ENCODE measurements around the gene BCL2. TPM values are rescaled to one million over a fixed set of nuclear protein-coding genes. Genes with fewer than 3 reads are reported as not detected.

Gene BCL2
- total RNA-seq, 1 experiment from 2014 or later: 1.3 TPM

DNA sequence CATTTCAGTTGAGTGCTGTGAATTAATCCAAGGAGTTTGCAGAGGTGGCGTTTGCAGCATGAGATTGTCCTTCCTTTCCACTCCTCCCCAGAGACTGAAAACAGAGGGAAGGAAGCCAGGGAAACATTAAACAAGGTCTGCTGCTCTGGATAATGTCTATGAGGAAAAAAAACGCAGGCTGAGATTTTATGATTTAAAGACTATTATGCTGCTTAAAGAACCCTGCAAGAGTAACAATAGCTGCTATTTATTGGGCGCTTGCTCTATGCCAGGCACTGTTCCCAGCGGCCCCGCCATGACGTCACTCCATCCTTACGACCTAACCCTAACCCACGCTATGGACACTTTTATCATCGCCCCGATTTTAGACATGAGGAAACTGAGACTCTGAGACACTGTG is 222.4 kb downstream of the BCL2 start:
- no peaks in the 10 kb centered on the region for H3K27me3 ChIP-seq (ENCODE audit: insufficient read depth, low read length)
- no peak overlapping the region for H4K5ac ChIP-seq (ENCODE audit: insufficient read length, low read depth, low read length)
- DNase-seq: no peak
- H3T11ph ChIP-seq (ENCODE audit: low read length): no peak overlapping the region
- H3K9me3 ChIP-seq (ENCODE audit: control insufficient read depth, low read depth, low read length): no peaks in the 10 kb centered on the region
- H3K27ac ChIP-seq (ENCODE audit: insufficient read length, low read depth, low read length): no peak overlapping the region
- H4K8ac ChIP-seq (replicated peaks; ENCODE audit: insufficient read length, low read depth, low read length): no peak overlapping the region
- Mint-ChIP-seq H3K27me3 (ENCODE audit: low read depth) (no peaks in the 10 kb centered on the region), H3K36me3 (ENCODE audit: insufficient read depth in 1 of 3, low read depth in 3 of 3) (no peaks in the 10 kb centered on the region; a peak in 1 of 7 replicates), H3K27ac (no peak overlapping the region), H3K4me1 (peaks cover 0 to 8% of the 10 kb centered on the region in 2 experiments; a peak in 3 of 4 replicates), H3K9me3 (no peaks in the 10 kb centered on the region), H3K4me3 (no peak overlapping the region)
- H3K23ac ChIP-seq (ENCODE audit: insufficient read length, low read depth, low read length): no peak overlapping the region
- H2BK20ac ChIP-seq (ENCODE audit: low read depth, low read length, poor library complexity, severe bottlenecking): no peak overlapping the region
- no peaks in the 10 kb centered on the region for H3K4me1 ChIP-seq (ENCODE audit: insufficient read depth, low read length)
- no peaks in the 10 kb centered on the region for H3K23me2 ChIP-seq (ENCODE audit: insufficient read length, low read depth, low read length, poor library complexity, severe bottlenecking)
- no peak overlapping the region for H3K18ac ChIP-seq (ENCODE audit: insufficient read length, low read depth, low read length)
- no peak overlapping the region for H2BK5ac ChIP-seq (ENCODE audit: insufficient read length, low read length)
- no peak overlapping the region for H3K4ac ChIP-seq (ENCODE audit: low read depth, low read length)
- WGBS (ENCODE audit: extremely low coverage, insufficient read length, low lambda C conversion rate): no CpG with 5 or more reads among the region's 10 CpGs
- no peak overlapping the region for H2BK120ac ChIP-seq (ENCODE audit: low read depth, low read length, poor library complexity, severe bottlenecking)
- H2AK5ac ChIP-seq (ENCODE audit: insufficient read length, low read length): no peak overlapping the region
- H2BK12ac ChIP-seq (ENCODE audit: insufficient read length, low read depth, low read length): no peak overlapping the region
- no peak overlapping the region for H2AFZ ChIP-seq (ENCODE audit: low read length)
- no peak overlapping the region for H2BK15ac ChIP-seq (ENCODE audit: low read depth, low read length)
- TF ChIP-seq, protein P1, sequence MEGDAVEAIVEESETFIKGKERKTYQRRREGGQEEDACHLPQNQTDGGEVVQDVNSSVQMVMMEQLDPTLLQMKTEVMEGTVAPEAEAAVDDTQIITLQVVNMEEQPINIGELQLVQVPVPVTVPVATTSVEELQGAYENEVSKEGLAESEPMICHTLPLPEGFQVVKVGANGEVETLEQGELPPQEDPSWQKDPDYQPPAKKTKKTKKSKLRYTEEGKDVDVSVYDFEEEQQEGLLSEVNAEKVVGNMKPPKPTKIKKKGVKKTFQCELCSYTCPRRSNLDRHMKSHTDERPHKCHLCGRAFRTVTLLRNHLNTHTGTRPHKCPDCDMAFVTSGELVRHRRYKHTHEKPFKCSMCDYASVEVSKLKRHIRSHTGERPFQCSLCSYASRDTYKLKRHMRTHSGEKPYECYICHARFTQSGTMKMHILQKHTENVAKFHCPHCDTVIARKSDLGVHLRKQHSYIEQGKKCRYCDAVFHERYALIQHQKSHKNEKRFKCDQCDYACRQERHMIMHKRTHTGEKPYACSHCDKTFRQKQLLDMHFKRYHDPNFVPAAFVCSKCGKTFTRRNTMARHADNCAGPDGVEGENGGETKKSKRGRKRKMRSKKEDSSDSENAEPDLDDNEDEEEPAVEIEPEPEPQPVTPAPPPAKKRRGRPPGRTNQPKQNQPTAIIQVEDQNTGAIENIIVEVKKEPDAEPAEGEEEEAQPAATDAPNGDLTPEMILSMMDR (conservative IDR thresholded peaks at IDR 0.05): no peak
- no peaks in the 10 kb centered on the region for H3K79me1 ChIP-seq (ENCODE audit: insufficient read depth, low read depth, low read length, poor library complexity, severe bottlenecking)
- H4K91ac ChIP-seq (ENCODE audit: insufficient read length, low read depth, low read length): no peak overlapping the region
- H3K56ac ChIP-seq (ENCODE audit: insufficient read length, low read depth, low read length): no peak overlapping the region
- H4K20me1 ChIP-seq (ENCODE audit: control insufficient read depth, insufficient read depth, insufficient read length): peaks cover 2% of the 10 kb centered on the region
- H3K79me2 ChIP-seq (ENCODE audit: insufficient read depth, low read length): no peaks in the 10 kb centered on the region
- no peak overlapping the region for H3K9ac ChIP-seq (ENCODE audit: extremely low read depth, insufficient read length, low read length)
- no peak overlapping the region for H3K4me2 ChIP-seq (ENCODE audit: insufficient read depth, insufficient read length, low read length)
- no peak overlapping the region for H3K14ac ChIP-seq (ENCODE audit: insufficient read depth, low read length)

Data from H9 (cell line).